Activated CD4-positive, alpha-beta T cell treated with anti-CD3 and anti-CD28 coated beads for 4 hours (primary cell): ENCODE data around the gene CDC25C.
"Not testable (repeated sequence)": the region's sequence is repeated elsewhere in the genome, so short reads cannot be mapped to it uniquely, and the experiment has no call there.

Experiments used
- DNase-seq, 2 donors: peaks; one replicate each; pipeline ENCODE4 v3.0.0-alpha.2; 2020

The CDC25C gene

DNA sequence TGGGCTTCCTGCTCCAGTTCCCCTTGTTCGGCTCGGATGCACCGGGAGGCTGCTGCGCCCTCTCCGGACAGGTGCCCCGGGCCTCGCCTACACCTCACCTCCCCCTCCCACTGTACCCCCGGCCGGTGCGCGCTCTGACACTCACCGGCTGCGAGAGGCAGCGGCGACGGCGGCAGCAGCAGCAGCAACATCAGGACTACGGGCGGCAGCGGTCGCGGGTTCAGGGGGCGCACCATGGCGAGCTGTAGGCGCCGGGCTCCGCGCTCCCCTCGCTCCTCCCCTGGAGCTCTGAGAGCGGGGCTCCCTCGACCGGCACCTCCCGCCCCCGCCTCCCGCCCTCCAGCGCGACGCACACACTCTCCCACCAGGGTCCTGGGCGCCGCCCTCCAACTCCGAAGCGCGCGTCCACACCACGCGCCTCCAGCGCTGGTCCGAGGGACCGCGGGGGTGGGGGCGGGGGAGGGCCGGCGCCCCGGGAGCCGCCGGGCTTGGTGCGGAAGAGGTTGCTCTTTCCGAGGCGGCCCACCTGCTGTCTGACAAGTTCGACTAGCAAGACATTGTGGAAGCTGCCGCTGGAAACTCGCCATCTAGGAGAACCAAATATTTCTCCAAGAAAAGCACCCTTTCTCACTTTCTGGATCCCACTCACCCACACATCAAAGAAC lies 57.3 kb downstream of the CDC25C start, which contains the start of gene GFRA3:
GFRA3 (minus strand) TSS at position 433 of the 665 bp plus-strand sequence; CDS start at position 236, 197 bp downstream.
- DNase-seq, result peak in 1 of 2 donors; percentile 1

DNA sequence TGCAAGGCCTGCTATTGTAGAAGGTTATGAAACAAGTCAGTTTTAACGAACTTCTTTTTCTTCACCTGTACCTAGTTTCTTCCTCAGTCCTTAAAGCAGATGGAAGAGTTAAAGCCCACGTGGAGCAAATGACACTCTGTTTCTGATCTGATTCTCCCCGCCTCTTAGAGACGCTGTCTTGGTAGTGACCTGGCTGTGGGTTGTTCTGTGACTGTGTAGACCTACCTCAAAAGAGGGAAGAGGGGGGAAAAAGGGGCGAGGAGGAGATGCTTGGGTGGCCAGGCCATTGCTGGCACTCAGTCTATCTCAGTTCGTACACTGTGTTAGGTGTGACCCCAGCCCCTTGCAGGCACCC lies 57.8 kb downstream of the CDC25C start:
- no peak for DNase-seq

DNA sequence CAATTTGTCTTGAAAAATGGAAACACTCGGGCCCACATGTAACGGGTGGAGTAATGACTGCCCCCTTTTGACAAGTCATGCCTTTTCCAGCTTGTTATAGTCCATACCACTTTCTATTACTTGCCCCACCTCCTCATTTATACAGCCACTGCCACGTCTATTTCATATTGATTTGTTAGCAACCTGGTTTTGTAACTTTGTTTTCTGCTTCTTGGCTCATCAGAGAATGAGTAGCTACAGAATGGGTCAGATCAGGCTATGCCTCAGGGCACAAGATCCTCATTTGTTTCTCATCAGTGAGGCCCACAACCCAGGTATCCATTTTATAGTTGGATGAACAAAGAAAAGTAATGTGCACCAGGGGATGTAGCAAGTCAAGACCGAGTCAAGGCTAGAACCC lies 58.9 kb downstream of the CDC25C start:
- DNase-seq, result no peak

DNA sequence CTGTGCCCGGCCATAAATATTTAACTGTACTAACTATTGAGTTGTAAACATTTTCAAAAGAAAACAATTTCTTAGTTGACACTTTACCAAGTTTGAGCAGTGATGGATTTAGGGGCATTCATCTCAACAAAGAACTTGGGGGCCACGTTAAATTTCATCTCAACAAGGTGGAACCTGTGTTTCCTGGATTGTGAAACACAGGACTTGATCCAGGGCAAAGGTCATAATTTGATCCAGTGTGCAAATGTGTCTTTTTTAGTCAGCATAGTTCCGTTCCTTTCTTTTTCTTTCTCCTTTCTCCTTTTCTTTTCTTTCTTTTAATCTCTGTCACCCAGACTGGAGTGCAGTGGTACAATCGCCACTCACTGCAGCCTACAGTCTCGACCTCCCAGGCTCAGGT lies 60.3 kb downstream of the CDC25C start:
- no peak for DNase-seq

DNA sequence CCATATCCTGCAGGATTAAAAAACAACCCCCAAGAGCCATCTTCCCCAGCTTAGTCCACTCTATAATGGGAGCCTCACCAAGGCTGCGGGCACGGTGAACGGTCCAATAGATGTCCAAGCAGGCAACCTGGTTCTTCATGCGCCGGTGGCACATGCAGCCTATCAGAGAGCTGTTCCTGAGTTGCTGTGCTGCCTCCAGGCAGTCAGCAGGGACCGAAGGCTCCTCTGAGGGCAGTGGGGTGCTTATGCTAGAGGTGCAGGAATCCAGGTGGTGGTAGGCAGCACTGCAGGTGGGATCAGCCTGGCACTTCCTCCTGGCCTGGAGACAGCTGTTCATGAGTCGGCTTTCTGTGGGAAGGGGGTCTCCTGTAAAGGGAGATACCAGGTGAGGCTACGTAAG lies 67.4 kb downstream of the CDC25C start:
- no peak for DNase-seq

DNA sequence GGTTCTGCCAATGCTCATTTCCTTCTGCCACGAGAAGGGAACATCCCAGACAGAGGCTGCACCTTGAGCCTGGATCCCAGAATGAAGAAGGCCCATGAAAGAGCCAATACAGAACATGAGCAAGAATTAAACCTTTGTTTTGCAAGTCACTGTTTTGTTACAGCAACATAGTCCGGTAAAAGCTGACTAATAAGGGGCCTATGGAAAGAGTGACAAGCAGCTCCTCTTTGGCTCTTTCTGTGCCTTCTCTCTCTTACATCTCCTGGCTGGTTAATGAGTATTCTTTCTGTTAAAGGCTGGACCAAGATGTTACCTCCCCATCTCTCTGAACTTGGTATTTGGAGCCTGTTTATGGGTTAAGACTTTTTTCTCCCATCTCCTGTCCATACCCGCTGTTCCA lies 68.0 kb downstream of the CDC25C start:
- no peak for DNase-seq

DNA sequence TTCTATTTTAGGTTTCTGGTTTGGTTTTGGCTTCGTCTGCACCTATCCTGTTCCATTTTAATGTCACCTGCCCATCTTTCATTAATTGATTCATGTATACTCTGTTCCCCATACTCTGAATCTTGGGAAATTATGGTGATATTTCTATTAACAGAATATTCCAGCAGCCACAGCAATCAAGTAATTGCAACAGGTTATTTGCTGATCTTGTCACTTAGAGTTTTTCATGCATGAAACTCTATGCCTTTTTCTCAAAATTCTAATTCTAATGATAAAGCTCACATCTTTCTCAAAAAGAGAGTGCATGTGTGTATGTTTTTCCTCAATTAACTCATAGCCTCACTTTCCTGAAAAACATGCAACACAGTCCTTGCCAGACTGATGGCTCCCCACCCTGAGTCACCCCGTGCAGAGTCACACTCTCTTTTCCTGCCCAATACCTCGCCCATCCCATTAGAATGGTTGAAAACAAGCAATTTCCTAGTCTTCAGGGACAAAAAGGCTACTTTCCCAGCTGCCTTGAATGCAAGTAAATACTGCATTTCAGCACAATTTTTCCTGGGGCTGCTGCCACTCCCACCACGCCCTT lies 72.8 kb downstream of the CDC25C start:
- DNase-seq, result no peak

DNA sequence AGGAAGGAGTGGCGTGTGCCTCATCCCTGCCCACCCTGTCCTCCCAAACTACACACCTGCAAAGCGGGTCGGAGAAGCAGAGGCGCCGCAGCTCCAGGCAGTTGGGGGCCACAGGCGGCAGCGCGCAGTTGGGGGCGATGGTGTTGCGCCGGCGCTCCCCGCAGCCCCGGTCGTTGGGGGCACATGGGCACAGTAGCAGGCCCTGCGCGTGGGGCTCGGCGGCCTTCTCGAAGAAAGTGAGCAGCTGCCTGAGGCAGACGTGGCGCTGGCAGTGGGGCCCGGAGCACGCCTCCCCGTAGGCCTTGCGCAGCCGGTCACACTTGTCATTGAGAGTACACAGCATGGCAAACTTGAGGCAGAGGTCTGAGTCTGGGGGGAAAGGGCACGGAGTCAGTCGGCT lies 74.0 kb downstream of the CDC25C start:
- no peak for DNase-seq

DNA sequence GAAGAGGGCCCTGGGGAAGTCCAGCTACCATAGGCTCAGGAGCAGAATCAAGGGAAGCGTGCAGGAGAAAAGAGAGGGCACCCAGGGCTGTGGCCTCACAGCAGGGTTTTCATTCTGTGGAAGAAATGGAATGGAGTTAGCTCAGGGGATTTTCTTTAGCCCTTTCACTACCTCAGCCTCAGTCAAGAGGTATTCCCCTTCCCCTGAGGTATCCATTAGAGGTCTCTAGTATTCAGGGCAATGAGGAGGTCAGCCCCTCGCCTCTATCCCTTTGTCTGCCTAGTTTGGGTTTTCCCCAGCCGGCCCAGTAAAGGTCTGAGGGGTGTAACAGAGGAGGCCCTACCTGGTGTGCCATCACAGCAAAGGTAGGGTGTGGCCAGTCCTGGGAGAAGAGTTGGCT lies 78.7 kb downstream of the CDC25C start:
- DNase-seq, result no peak

DNA sequence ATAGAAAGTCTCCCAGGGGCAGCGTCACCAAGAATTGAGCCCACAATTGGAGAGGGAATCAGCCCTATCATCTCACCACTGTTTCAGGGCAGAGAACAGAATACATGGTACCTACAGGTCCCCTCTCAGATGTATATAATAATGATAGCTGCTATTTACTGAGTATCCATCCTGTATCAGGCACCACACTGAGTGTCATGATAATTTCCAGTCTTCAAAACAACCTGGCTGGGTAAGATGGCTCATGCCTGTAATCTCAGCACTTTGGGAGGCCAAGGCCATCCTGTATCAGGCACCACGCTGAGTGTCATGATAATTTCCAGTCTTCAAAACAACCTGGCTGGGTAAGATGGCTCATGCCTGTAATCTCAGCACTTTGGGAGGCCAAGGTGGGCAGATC lies 83.8 kb downstream of the CDC25C start:
- DNase-seq, result not testable (repeated sequence)

DNA sequence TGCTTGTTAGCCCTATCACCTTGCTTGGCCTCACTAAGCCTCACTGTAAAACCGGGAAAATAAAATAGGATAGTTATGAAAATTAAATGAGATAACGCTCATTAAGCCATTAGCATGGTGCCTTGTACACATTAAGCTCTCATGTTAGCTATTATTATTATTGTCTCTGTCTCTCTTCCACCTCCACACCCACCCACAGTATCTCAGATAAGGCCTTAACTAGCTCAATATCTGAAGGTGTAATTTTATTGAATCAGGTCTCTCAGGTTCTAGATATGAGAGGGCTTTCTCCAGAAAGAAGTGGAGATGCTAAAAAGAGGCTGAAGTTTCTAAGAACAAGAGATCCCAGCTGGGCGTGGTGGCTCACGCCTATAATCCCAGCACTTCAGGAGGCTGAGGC lies 84.8 kb downstream of the CDC25C start:
- no peak for DNase-seq

DNA sequence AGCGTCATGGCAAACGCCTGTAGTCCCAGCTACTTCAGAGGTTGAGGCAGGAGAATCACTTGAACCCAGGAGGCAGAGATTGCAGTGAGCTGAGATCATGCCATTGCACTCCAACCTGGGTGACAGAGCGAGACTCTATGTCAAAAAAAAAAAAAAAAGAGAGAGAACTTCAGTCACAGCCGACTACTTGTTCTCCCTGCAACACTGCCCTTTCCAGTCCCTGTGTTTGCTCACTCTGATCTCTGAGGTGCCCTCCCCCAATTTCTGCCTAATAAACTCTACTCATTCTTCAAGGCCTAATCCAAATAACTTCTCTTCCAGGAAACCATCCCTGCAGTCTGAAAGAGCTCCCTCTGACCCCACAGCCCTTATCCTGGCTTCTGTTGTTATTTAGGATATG lies 85.3 kb downstream of the CDC25C start:
- DNase-seq, result no peak

DNA sequence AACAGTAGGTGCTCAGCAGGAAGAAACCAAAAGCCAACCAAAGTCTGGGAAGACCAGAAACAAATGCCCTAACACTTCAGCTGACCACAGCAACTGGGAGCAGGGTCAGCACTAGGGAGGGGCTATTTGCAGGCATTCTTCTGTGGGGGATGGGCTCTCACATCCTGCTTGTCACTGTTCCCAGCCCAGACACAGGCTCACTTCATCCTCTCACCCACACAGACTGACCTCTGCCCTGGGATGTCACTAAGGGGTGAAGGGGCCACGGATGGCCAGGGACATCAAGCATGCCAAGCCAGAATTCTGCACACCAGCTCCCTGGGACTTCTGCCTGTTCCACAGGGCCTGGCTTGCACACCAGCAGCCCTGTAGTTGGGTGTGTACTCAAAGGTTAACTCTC lies 85.9 kb downstream of the CDC25C start:
- DNase-seq, result no peak

DNA sequence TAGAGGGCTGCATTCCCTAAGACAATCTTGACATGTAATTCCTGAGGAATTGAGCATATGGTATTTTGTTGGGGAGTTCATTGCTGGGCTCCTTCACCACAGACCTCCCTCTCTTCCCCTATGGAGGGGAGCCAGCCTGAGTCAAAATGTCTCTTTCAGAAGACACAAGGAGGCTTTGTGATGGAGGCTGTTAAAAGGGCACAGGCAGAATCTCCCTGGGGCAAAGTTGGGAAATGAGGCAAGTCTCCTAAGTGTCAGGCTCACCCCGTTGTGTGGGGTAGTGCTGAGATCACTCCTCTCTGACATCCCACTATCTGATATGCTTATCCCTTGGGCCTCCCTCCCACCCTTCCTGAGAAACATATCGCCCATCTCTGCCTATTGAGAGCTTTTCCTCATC lies 87.8 kb downstream of the CDC25C start:
- no peak for DNase-seq

DNA sequence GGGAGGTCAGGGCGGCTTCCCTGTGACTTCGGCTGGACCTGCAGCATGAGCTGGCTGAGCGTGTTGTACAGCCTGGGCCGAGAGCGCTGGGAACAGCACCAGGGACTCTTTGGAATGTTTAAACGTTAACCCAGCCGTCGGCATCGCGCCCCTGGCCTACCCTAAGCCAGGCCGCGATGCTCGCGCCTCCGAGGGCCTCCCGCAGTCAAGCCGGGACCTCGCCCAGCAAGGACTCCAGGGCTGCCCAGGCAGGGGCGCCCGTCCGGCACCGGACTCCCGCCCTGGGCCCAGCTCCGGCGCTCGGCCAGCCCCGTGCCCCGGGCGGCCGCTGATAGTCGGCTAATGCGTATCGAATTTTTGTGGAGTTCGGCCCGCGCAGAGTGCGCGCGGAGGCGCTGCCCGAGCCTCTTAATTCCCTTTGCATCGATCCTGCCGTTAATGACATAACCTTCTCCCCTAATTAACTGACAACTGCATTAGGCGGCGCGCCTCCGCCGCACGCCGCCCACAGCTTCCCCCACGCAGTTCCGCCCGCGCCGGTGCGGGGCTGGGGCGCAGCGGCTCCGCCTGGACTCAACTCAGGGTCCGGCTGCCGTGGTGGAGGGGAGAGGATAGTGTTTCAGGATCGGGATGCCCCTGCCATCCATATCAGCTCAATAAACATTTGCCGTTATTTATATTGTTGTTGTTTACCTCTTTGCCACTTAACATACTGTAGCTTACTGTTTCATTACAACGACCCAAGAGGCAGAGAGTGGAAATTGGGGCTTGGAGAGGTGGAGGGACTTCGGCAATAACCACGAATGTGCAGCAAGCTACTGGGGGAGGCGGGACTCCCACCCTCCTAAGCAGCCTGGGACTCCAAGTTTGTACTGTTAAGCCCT lies 89.7 kb downstream of the CDC25C start:
- peak in 1 of 2 donors; percentile 5 for DNase-seq

DNA sequence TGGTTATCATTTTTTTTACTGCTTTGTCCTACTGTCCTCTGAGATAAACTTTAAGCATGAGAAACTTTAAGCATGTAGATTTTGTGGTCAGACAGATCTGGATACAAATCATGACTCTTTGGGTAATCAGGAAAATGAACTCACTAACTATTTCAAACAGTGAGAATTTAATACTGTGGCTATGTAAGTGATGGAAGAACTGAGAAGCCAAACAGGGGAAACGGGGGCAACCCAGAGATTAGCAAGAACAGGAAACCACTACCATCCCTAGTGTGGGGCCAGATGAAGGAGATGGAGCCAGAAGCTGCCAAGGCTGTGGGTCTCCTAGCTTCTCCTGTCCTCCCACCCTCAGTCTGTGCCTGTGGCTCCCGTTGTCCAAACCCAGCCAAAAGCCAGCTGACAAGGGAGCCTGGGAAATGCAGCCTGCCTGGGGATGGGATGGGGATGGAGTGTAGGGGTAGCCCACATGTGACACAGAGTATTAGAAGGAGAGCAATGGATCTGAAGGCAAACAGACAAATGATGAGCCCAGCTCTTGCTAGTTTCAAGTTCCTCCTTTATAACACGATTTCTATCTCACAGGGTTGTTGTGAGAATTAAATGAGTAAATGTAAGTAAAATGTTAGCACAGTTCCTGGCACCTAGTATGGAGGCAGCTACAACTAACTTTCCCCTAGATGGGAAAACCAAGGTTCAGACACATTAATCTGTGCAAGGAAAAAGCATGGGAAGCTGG lies 90.8 kb downstream of the CDC25C start:
- DNase-seq, result no peak

DNA sequence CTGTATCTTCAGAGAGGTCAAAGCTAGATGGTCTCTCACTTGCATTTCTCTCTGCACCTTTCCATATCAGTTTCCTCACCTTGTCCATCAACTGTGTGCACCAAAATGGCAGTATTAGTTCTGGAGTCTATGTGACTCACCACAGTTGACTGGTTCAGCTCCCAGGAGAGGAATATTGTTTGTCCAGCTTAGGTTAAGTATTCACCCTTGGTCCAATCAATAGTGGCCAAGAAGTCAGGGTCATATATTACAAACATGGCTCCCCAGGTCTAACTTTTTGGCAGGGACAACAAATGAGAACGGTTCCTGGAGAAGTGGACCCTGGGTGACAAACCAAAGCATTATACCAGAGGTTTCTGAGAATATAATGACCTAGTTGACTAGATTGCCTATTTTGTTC lies 93.6 kb downstream of the CDC25C start:
- DNase-seq, result no peak
